ENCODE measurements around the gene SCN2A. TPM values are rescaled to one million over a fixed set of nuclear protein-coding genes. Genes with fewer than 3 reads are reported as not detected.

Gene SCN2A
- total and polyA plus RNA-seq, 2 donors (not counting 1 experiment from before 2014, with no cell fraction given): 0.22 to 0.24 TPM

GRCh38 chr2:165428926-165429325 is 189.7 kb downstream of the SCN2A start:
- no peak overlapping the region for H3K4me3 Mint-ChIP-seq
- H3K9me3 ChIP-seq (ENCODE audit: control extremely low read depth in 1 of 3, control insufficient read depth in 2 of 3, insufficient read depth in 1 of 3, low read length in 2 of 3): no peaks in the 10 kb centered on the region
- H3K36me3 ChIP-seq (replicated peaks in 1 of 2; ENCODE audit: control extremely low read depth in 1 of 2, control insufficient read depth in 1 of 2, extremely low read depth in 1 of 2, insufficient read depth in 2 of 2, low read length in 1 of 2): no peaks in the 10 kb centered on the region
- H4K20me1 ChIP-seq (ENCODE audit: control insufficient read depth, insufficient read depth, low read length, poor library complexity, severe bottlenecking): no peaks in the 10 kb centered on the region
- no peak overlapping the region for H3K9ac ChIP-seq (ENCODE audit: low read length)
- 20% methylated on average over 1 of the region's 1 CpG for WGBS (ENCODE audit: insufficient coverage)
- ChIA-PET POLR2A (no interaction called here), CTCF (interaction anchor here (0.8 to 1.4 kb wide), 2 partner anchors 9 to 26 kb away, joined by 3 read pairs; no protein-coding TSS in a partner anchor)
- no peak for DNase-seq
- H3K27me3 ChIP-seq (replicated peaks in 1 of 4; ENCODE audit: control extremely low read depth in 1 of 4, control insufficient read depth in 3 of 4, insufficient read depth in 4 of 4, low read length in 3 of 4): no peaks in the 10 kb centered on the region
- no peaks in the 10 kb centered on the region for H3K79me2 ChIP-seq (ENCODE audit: control insufficient read depth, insufficient read depth, low read length)
- ATAC-seq (ENCODE audit: low read depth): no peak
- H3K4me1 ChIP-seq (ENCODE audit: control insufficient read depth in 2 of 2, insufficient read depth in 2 of 2, low read length in 2 of 2): no peaks in the 10 kb centered on the region
- no peaks in the 10 kb centered on the region for H3K9me3 Mint-ChIP-seq (ENCODE audit: insufficient read depth)
- H3K27me3 Mint-ChIP-seq: peaks cover 3% of the 10 kb centered on the region
- H3K27ac Mint-ChIP-seq: no peak overlapping the region
- no peak overlapping the region for H3K4me2 ChIP-seq (replicated peaks; ENCODE audit: low read depth, low read length, poor library complexity, severe bottlenecking)
- no peaks in the 10 kb centered on the region for H3K4me1 Mint-ChIP-seq
- intact Hi-C loops (cut with micrococcal nuclease): no loop called here
- no peak overlapping the region for H2AFZ ChIP-seq (ENCODE audit: insufficient read depth, low read depth, low read length, poor library complexity, severe bottlenecking)
- no peak overlapping the region for H3K4me3 ChIP-seq (ENCODE audit: control extremely low read depth in 1 of 5, extremely low read depth in 1 of 5, insufficient read depth in 1 of 5, low read depth in 2 of 5, low read length in 4 of 5)
- TF ChIP-seq CTCF (IDR thresholded peaks at IDR 0.05) (no peak), EZH2 (IDR thresholded peaks at IDR 0.05; ENCODE audit: borderline replicate concordance, insufficient read depth, low read depth, low read length, poor library complexity, severe bottlenecking) (no peak)
- H3K27ac ChIP-seq (ENCODE audit: low read length in 2 of 2): no peak overlapping the region

GRCh38 chr2:165431014-165431413 is 191.8 kb downstream of the SCN2A start:
- no peaks in the 10 kb centered on the region for H3K4me1 Mint-ChIP-seq
- H3K9me3 ChIP-seq (ENCODE audit: control extremely low read depth in 1 of 3, control insufficient read depth in 2 of 3, insufficient read depth in 1 of 3, low read length in 2 of 3): no peaks in the 10 kb centered on the region
- H3K27ac ChIP-seq (ENCODE audit: low read length in 2 of 2): no peak overlapping the region
- H3K27me3 ChIP-seq (replicated peaks in 1 of 4; ENCODE audit: control extremely low read depth in 1 of 4, control insufficient read depth in 3 of 4, insufficient read depth in 4 of 4, low read length in 3 of 4): no peaks in the 10 kb centered on the region
- no peaks in the 10 kb centered on the region for H4K20me1 ChIP-seq (ENCODE audit: control insufficient read depth, insufficient read depth, low read length, poor library complexity, severe bottlenecking)
- no peak overlapping the region for H2AFZ ChIP-seq (ENCODE audit: insufficient read depth, low read depth, low read length, poor library complexity, severe bottlenecking)
- H3K4me3 ChIP-seq (ENCODE audit: control extremely low read depth in 1 of 5, extremely low read depth in 1 of 5, insufficient read depth in 1 of 5, low read depth in 2 of 5, low read length in 4 of 5): no peak overlapping the region
- no peaks in the 10 kb centered on the region for H3K79me2 ChIP-seq (ENCODE audit: control insufficient read depth, insufficient read depth, low read length)
- H3K4me2 ChIP-seq (replicated peaks; ENCODE audit: low read depth, low read length, poor library complexity, severe bottlenecking): no peak overlapping the region
- no peak for ATAC-seq (ENCODE audit: low read depth)
- ChIA-PET CTCF (no interaction called here), POLR2A (no interaction called here)
- no peak overlapping the region for H3K9ac ChIP-seq (ENCODE audit: low read length)
- intact Hi-C loops (cut with micrococcal nuclease): no loop called here
- no peak overlapping the region for H3K4me3 Mint-ChIP-seq
- no peak overlapping the region for H3K27ac Mint-ChIP-seq
- H3K4me1 ChIP-seq (ENCODE audit: control insufficient read depth in 2 of 2, insufficient read depth in 2 of 2, low read length in 2 of 2): no peaks in the 10 kb centered on the region
- H3K36me3 ChIP-seq (replicated peaks in 1 of 2; ENCODE audit: control extremely low read depth in 1 of 2, control insufficient read depth in 1 of 2, extremely low read depth in 1 of 2, insufficient read depth in 2 of 2, low read length in 1 of 2): no peaks in the 10 kb centered on the region
- TF ChIP-seq EZH2 (IDR thresholded peaks at IDR 0.05; ENCODE audit: borderline replicate concordance, insufficient read depth, low read depth, low read length, poor library complexity, severe bottlenecking) (no peak), CTCF (IDR thresholded peaks at IDR 0.05) (no peak)
- no peaks in the 10 kb centered on the region for H3K9me3 Mint-ChIP-seq (ENCODE audit: insufficient read depth)
- H3K27me3 Mint-ChIP-seq: peaks cover 3% of the 10 kb centered on the region
- DNase-seq: no peak
